ENCODE data around the gene TRIM2.

DNA sequence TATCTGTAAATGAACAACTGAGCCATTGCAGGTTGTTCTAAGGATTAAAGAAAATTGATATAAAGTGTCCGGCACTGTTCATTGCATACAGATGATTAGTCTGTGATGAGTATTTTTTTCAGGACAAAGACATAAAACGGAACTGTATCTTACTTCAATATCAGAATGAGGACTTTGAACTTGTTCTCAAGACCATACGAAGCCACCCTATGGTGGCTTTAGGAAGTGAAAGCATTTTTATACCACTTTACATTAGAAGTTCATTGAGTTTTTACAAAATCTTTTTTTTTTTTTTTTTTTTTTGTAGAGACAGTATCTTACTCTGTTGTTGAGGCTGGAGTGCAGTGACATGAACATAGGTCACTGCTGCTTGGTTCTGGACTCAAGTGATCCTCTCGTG, 45.2 kb upstream of the TRIM2 start:
- TF ChIP-seq, protein P1, sequence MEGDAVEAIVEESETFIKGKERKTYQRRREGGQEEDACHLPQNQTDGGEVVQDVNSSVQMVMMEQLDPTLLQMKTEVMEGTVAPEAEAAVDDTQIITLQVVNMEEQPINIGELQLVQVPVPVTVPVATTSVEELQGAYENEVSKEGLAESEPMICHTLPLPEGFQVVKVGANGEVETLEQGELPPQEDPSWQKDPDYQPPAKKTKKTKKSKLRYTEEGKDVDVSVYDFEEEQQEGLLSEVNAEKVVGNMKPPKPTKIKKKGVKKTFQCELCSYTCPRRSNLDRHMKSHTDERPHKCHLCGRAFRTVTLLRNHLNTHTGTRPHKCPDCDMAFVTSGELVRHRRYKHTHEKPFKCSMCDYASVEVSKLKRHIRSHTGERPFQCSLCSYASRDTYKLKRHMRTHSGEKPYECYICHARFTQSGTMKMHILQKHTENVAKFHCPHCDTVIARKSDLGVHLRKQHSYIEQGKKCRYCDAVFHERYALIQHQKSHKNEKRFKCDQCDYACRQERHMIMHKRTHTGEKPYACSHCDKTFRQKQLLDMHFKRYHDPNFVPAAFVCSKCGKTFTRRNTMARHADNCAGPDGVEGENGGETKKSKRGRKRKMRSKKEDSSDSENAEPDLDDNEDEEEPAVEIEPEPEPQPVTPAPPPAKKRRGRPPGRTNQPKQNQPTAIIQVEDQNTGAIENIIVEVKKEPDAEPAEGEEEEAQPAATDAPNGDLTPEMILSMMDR (conservative IDR thresholded peaks at IDR 0.05; ENCODE audit: low read depth, low read length): peak; percentile 34; the same call in 1 of the 2 replicates
- no peak for TF ChIP-seq EZH2 (IDR thresholded peaks at IDR 0.05; ENCODE audit: low read length, unreplicated experiment)

All from PC-3 (cell line).